Bronchial epithelial cell (primary cell): ENCODE data around the gene DMWD. TPM values are rescaled to one million over a fixed set of nuclear protein-coding genes. Genes with fewer than 3 reads are reported as not detected.
"Not testable (repeated sequence)": the region's sequence is repeated elsewhere in the genome, so short reads cannot be mapped to it uniquely, and the experiment has no call there.

Experiments used
- DNase-seq: peaks from one replicate; pipeline ENCODE4 v3.0.0-alpha.2; 2010; ENCODE audit warnings: low read depth
- FAIRE-seq: peaks from 2 replicates; lab custom pipeline; 2011; peaks lifted over from hg19 to GRCh38; lab: Jason Lieb, UNC
- H3K27me3 ChIP-seq: 2 replicates; pipeline ENCODE4 v1.5.1; 2011; ENCODE audit warnings: low read length; ENCODE audit not compliant: control insufficient read depth, insufficient read depth
- H3K36me3 ChIP-seq: 2 replicates; pipeline ENCODE4 v1.5.1; 2011; ENCODE audit warnings: low read length; ENCODE audit not compliant: control insufficient read depth, insufficient read depth
- H3K4me3 ChIP-seq: 2 replicates; pipeline ENCODE4 v1.5.1; 2011; ENCODE audit warnings: mild to moderate bottlenecking, low read depth, low read length, control low read depth
- total RNA-seq: library from RNA; depleted of rRNA; stranded (reverse); fragments of >200 nt; gene quantifications from 2 replicates; pipeline ENCODE4 v1.2.1, GENCODE V29; 2014
- TF ChIP-seq, protein P1 (sequence below): IDR thresholded peaks from 2 replicates; pipeline ENCODE4 v1.5.1; 2011; ENCODE audit warnings: mild to moderate bottlenecking, moderate library complexity, low read length, control low read depth, inconsistent platforms; ENCODE audit not compliant: insufficient read depth, severe bottlenecking

Gene DMWD
- total RNA-seq, 1 donor from 2014 or later, result 29.0 TPM

DNA sequence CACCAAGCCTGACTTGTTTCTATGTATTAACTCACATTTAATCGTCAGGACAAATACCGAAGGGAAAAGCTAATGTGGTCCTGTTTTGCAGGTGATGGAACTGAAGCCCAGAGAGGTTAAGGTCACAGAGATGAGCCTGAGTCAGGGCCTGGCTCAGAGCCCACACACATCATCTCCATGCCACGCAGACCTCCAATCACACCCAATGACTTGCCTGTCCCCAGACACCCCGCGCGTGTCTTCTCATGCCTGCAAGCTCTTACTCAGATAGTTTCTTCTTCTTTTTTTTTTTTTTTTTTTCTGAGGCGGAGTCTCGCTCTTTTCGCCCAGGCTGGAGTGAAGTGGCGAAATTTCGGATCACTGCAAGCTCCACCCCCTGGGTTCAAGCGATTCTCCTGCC, 40.0 kb downstream of the DMWD start:
- Histone ChIP-seq H3K27me3 (no peaks in the 10 kb centered on the region), H3K4me3 (no peak overlapping the region), H3K36me3 (no peaks in the 10 kb centered on the region)
- peak; percentile 91 for DNase-seq
- TF ChIP-seq, protein P1, sequence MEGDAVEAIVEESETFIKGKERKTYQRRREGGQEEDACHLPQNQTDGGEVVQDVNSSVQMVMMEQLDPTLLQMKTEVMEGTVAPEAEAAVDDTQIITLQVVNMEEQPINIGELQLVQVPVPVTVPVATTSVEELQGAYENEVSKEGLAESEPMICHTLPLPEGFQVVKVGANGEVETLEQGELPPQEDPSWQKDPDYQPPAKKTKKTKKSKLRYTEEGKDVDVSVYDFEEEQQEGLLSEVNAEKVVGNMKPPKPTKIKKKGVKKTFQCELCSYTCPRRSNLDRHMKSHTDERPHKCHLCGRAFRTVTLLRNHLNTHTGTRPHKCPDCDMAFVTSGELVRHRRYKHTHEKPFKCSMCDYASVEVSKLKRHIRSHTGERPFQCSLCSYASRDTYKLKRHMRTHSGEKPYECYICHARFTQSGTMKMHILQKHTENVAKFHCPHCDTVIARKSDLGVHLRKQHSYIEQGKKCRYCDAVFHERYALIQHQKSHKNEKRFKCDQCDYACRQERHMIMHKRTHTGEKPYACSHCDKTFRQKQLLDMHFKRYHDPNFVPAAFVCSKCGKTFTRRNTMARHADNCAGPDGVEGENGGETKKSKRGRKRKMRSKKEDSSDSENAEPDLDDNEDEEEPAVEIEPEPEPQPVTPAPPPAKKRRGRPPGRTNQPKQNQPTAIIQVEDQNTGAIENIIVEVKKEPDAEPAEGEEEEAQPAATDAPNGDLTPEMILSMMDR, result no peak
- FAIRE-seq, result peak; percentile 73

DNA sequence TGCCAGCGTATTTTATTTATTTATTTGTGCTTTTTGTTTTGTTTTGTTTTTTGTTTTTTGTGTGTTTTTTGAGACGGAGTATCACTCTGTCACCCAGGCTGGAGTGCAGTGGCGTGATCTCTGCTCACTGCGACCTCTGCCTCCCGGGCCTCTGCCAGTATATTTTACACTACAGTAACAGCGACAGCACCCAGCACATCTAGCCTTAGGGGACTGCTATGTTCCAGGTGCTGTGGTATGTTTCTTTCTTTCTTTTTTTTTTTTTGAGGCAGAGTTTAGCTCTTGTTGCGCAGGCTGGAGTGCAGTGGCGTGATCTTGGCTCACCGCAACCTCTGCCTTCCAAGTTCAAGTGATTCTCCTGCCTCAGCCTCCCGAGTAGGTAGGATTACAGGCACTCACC, 41.2 kb downstream of the DMWD start:
- not testable (repeated sequence) for DNase-seq, H3K36me3 ChIP-seq, H3K4me3 ChIP-seq, FAIRE-seq, H3K27me3 ChIP-seq

DNA sequence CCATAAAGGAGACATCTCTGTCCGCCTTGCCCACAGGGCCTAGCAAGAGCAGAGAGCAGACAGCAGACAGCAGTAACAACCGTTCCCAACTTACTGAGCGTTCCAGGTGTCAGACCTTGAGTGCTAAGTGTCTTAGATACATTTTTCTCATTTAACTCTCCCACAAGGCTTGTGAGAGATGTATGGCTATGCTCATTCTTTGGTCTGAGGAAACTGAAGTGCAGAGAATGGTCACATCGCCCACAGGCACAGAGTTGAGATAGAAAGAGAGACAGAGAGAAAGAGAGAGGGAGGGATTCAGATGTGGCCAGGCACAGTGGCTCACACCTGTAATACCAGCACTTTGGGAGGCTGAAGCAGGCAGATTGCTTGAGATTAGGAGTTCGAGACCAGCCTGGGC, 45.1 kb downstream of the DMWD start:
- DNase-seq, result no peak
- Histone ChIP-seq H3K27me3 (no peaks in the 10 kb centered on the region), H3K36me3 (no peaks in the 10 kb centered on the region), H3K4me3 (no peak overlapping the region)
- TF ChIP-seq, protein P1, result no peak
- no peak for FAIRE-seq

DNA sequence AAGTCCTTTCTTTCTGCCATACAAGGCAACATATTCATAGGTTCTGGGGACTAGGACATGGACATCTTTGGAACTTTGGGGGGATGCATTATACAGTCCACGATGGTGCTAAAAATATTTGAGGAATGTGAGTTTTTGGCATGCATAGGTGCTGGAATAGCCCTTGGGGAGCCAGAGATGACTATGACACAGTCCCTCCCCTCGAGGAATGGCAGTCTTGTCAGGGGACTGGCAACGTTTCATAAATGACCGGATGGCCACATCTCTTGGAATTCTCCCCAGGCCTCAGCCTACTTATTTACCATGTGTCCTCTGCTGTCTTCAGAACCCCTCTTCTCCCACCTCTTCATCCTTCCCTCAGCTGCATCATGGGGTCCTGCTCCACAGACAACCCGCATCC, 45.8 kb downstream of the DMWD start:
- Histone ChIP-seq H3K36me3 (no peaks in the 10 kb centered on the region), H3K4me3 (no peak overlapping the region), H3K27me3 (no peaks in the 10 kb centered on the region)
- FAIRE-seq, result no peak
- no peak for DNase-seq
- TF ChIP-seq, protein P1, result no peak

DNA sequence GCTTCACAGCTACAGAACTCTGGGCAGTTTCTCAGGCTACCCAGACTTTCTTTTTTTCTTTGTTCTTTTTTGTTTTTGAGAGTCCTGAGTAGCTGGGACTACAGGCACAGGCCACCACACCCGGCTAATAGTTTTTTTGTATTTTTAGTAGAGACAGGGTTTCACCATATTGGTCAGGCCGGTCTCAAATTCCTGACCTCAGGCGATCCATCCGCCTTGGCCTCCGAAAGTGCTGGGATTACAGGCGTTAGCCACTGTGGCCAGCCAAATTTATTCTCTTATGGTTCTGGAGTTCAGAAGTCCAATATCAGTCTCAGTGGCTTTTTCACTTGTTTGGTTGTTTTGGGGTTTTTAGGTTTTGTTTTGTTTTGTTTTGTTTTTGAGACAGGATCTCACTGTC, 47.0 kb downstream of the DMWD start:
- FAIRE-seq (no peak), DNase-seq (no peak)
- H3K36me3 ChIP-seq, result no peaks in the 10 kb centered on the region
- no peak overlapping the region for H3K4me3 ChIP-seq
- TF ChIP-seq, protein P1, result no peak
- H3K27me3 ChIP-seq, result no peaks in the 10 kb centered on the region

DNA sequence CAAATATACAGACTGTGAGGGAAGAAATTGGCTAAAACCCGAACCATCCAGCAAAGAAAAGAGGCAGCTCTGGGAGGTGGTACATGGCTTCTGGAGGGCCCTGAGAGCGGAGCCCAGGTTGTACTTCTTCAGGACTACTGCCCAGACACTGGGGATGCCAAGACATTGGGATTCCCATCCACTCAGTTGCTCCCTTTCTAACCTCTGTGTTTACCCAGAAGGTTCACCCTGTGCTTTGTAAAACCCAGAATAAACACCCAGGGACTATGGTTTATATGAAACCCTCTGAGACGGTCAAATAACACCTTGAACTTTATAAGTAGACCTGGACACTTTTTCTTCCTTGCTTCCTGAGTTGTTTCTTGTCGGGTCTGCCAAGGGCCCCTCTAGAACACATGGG, 49.7 kb downstream of the DMWD start:
- Histone ChIP-seq H3K4me3 (no peak overlapping the region), H3K27me3 (no peaks in the 10 kb centered on the region), H3K36me3 (no peaks in the 10 kb centered on the region)
- DNase-seq (no peak), FAIRE-seq (no peak)
- TF ChIP-seq, protein P1, result no peak
